ENCODE data around the gene CFAP52.
"Not testable (repeated sequence)": the region's sequence is repeated elsewhere in the genome, so short reads cannot be mapped to it uniquely, and the experiment has no call there.

The CFAP52 gene

GRCh38 chr17:9658593-9659211 is 82.3 kb downstream of the CFAP52 start:
- no peak for TF ChIP-seq CTCF (IDR thresholded peaks at IDR 0.05; ENCODE audit: low read depth, low read length)
- DNase-seq (ENCODE audit: low read depth, low spot score), result peak; percentile 70
- in situ Hi-C loops (cut with HindIII; ENCODE audit: low sequenced_read_pairs), result no loop called here
- H3K4me3 ChIP-seq (ENCODE audit: low read depth, low read length), result no peak overlapping the region

GRCh38 chr17:9661027-9661426 is 84.6 kb downstream of the CFAP52 start:
- no peak for TF ChIP-seq CTCF (IDR thresholded peaks at IDR 0.05; ENCODE audit: low read depth, low read length)
- in situ Hi-C loops (cut with HindIII; ENCODE audit: low sequenced_read_pairs), result no loop called here
- no peak for DNase-seq (ENCODE audit: low read depth, low spot score)
- no peak overlapping the region for H3K4me3 ChIP-seq (ENCODE audit: low read depth, low read length)

- in situ Hi-C loops (cut with HindIII; ENCODE audit: low sequenced_read_pairs); H3K4me3 ChIP-seq (ENCODE audit: low read depth, low read length); DNase-seq (ENCODE audit: low read depth, low spot score): not testable (repeated sequence)
These were observed 87.1 kb downstream of the CFAP52 start for GRCh38 chr17:9663511-9663910.

DNA sequence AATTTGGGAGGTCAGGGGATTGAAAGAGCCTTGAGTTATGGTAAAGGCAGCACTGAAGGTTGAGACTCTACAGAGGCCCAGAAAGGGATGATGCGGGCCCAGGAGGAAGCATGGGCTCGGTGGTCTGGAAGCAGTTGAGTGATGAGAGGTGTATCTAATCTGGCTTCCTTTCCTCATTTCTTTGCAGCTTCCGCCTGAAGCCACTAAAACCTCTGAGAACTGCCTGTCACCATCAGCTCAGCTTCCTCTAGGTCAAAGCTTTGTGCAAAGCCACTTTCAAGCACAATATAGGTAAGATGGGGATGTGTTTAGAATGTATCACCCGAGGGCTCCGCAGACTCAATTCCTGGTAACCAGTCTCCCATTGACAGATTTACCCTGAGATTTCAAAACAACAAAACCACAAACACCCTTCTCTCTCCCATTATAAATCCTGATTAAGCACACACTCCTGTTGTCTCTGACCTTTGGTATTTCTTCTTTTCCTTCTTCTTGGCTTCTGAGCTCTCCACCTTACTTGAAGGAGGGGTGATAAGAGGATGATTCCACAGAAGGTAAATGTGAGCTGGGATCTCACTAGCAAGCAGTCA is 90.1 kb downstream of the CFAP52 start:
- no peak for DNase-seq (ENCODE audit: low read depth, low spot score)
- no peak for TF ChIP-seq CTCF (IDR thresholded peaks at IDR 0.05; ENCODE audit: low read depth, low read length)
- in situ Hi-C loops (cut with HindIII; ENCODE audit: low sequenced_read_pairs), result no loop called here
- no peak overlapping the region for H3K4me3 ChIP-seq (ENCODE audit: low read depth, low read length)

DNA sequence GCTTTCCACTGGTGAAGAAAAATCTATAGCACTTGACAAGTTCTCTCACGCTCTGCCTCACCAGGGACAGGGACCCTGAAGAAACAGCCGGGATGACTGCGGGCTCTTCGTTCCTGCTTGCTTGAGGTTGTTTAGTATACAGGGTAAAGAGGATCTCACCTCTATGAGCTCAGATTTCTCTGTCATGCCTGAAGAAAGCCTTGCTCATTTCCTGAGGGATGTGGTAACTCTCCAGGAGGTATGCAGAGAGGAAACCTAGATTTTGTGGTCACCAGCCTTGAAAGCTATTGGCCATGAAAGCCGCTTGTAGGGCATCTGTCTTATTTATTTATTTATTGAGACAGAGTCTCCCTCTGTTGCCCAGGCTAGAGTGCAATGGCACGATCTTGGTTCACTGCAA is 92.1 kb downstream of the CFAP52 start:
- in situ Hi-C loops (cut with HindIII; ENCODE audit: low sequenced_read_pairs), result no loop called here
- TF ChIP-seq CTCF (IDR thresholded peaks at IDR 0.05; ENCODE audit: low read depth, low read length), result no peak
- no peak overlapping the region for H3K4me3 ChIP-seq (ENCODE audit: low read depth, low read length)
- DNase-seq (ENCODE audit: low read depth, low spot score), result peak; percentile 85

DNA sequence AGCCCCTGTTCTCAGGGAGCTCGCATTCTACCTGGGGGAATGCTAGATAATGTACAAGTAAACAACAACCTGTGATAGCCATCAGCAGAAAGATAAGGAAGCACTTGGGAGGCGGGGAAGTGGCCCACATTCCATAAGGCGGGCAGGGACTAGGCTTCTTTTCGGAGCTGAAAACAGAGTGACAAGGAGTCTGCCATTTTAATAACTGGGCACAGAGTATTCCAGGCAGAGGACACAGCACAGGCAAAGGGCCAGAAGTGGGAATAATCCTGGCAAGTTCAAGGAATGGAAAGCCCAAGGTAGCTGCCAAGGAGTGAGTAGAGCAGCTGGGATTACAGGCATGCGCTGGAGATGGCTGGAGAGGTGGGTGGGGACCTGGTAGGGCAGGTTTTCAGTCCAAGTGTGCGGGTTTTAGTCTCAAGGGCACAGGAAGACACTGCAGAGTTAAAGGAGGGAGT is 93.1 kb downstream of the CFAP52 start:
- in situ Hi-C loops (cut with HindIII; ENCODE audit: low sequenced_read_pairs), result no loop called here
- H3K4me3 ChIP-seq (ENCODE audit: low read depth, low read length), result no peak overlapping the region
- no peak for TF ChIP-seq CTCF (IDR thresholded peaks at IDR 0.05; ENCODE audit: low read depth, low read length)
- DNase-seq (ENCODE audit: low read depth, low spot score), result no peak

DNA sequence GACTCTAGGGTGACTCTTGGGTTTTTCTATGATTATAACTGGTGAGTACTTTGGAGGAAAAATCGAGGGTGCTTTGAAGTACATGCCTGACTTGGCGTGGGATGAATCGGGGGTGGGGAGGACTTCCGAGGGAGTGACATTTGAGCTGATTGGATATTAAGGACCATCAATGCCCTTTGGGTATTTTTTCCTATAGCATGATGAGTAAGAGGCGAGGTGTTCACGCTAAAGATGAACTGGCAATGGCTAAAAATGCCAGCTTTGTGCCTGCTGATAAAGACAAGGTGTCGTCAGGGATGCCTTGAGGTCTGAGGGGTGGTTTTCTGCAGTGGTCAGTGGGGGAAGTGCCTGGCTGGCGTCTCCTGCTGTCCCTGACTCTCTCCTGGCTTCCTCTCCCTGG is 94.2 kb downstream of the CFAP52 start:
- no peak overlapping the region for H3K4me3 ChIP-seq (ENCODE audit: low read depth, low read length)
- in situ Hi-C loops (cut with HindIII; ENCODE audit: low sequenced_read_pairs), result no loop called here
- no peak for DNase-seq (ENCODE audit: low read depth, low spot score)
- no peak for TF ChIP-seq CTCF (IDR thresholded peaks at IDR 0.05; ENCODE audit: low read depth, low read length)
